IPS-15b (cell line): ENCODE results near the gene SCN4B.

ENCODE experiments used
- H3K27me3 ChIP-seq: one replicate; pipeline ENCODE4 v1.6.1; 2013; ENCODE audit warnings: low read length; ENCODE audit not compliant: control insufficient read depth, insufficient read depth
- H3K36me3 ChIP-seq: one replicate; pipeline ENCODE4 v1.6.1; 2013; ENCODE audit warnings: low read length; ENCODE audit not compliant: control insufficient read depth, insufficient read depth
- H3K4me1 ChIP-seq: one replicate; pipeline ENCODE4 v1.6.1; 2013; ENCODE audit warnings: mild to moderate bottlenecking, low read length; ENCODE audit not compliant: control insufficient read depth, insufficient read depth
- H3K4me3 ChIP-seq: one replicate; pipeline ENCODE4 v1.5.1; 2013; ENCODE audit warnings: low read depth, low read length
- H3K9ac ChIP-seq: one replicate; pipeline ENCODE4 v1.6.1; 2013; ENCODE audit warnings: low read depth, mild to moderate bottlenecking, low read length
- H3K9me3 ChIP-seq: one replicate; pipeline ENCODE4 v1.6.1; 2013; ENCODE audit warnings: mild to moderate bottlenecking, low read length; ENCODE audit not compliant: control insufficient read depth, insufficient read depth

SCN4B gene

DNA sequence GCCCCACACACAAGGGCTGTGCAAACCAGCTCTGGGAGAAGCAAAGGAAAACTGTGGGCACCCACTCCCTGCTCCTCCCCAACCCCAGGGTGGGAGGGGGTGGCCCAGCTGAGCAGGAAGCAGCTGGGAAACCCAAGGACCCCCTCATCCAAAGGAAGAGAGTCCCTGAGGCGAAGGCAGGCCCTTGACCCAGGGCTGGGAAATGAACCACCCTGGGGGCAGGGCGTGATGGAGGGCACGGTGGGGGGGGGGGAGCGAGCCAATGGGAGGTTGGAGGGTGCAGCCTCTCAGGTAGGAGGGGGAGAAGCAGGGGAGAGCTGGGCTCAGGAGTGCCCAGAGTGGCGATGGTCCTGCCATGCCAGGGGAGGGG lies 16.8 kb downstream of the SCN4B start:
- H3K27me3 ChIP-seq: peaks cover 4% of the 10 kb centered on the region

DNA sequence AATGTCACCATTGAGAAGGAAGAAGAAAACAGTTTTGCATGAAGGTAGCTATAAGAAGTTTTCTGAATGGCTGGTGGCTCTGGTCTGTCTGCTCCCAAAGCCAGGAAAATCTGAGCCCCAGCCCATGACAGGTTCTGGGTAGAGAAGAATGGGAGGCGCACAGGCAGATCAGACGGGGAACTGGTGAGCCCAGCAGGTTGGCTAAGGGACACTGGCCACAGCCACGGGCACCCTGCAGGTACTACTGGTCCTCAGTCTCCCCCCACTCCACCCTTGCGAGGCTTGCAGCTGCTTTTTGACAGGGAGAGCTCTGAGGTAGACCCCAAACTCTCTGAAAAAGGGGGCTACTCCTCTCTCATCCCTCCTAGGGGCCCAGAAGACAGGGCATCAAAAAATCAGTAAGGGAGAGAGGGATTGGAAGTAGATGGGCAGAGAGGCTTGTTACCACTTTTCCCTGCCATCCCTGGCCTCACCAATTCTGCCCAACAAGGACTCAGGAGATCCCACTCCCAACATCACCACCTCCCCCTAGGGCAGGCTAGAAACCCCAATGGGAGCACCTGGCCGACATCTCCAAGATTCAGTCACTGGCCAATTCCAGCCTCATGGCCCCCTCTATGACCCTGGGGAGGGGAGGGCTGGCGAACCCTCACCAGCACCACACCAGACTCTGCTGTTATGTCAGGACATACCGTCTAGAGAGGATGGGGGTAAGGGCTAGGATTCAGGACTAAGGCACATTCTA lies 17.4 kb downstream of the SCN4B start:
- Histone ChIP-seq H3K4me3 (no peak overlapping the region), H3K27me3 (peaks cover 4% of the 10 kb centered on the region), H3K36me3 (no peaks in the 10 kb centered on the region), H3K4me1 (no peaks in the 10 kb centered on the region), H3K9ac (no peak overlapping the region), H3K9me3 (no peaks in the 10 kb centered on the region)

More for the DNA sequence above, 16.8 kb downstream of the SCN4B start:
- Histone ChIP-seq H3K9me3 (no peaks in the 10 kb centered on the region), H3K4me3 (no peak overlapping the region), H3K9ac (no peak overlapping the region), H3K4me1 (no peaks in the 10 kb centered on the region), H3K36me3 (no peaks in the 10 kb centered on the region)

DNA sequence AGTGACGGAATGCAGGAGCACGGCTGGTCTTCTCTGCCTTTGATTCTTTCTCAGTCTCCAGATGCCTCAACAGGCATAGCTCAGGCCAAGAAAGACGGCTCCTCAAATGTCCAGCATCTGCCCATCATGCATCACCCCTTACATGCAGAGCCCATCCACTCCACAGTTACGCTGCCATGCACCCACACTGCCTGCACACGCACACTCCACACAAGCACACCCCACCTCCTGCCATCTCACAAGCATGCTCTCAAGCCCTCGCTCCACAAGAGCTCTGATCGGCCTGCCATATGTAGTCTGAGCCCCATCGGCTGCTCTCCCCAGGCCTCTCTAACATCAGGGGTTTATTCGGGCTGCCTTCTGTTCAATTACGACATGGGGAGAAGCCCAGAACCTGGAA lies 18.8 kb downstream of the SCN4B start:
- Histone ChIP-seq H3K9ac (no peak overlapping the region), H3K36me3 (no peaks in the 10 kb centered on the region), H3K27me3 (peaks cover 4% of the 10 kb centered on the region)

DNA sequence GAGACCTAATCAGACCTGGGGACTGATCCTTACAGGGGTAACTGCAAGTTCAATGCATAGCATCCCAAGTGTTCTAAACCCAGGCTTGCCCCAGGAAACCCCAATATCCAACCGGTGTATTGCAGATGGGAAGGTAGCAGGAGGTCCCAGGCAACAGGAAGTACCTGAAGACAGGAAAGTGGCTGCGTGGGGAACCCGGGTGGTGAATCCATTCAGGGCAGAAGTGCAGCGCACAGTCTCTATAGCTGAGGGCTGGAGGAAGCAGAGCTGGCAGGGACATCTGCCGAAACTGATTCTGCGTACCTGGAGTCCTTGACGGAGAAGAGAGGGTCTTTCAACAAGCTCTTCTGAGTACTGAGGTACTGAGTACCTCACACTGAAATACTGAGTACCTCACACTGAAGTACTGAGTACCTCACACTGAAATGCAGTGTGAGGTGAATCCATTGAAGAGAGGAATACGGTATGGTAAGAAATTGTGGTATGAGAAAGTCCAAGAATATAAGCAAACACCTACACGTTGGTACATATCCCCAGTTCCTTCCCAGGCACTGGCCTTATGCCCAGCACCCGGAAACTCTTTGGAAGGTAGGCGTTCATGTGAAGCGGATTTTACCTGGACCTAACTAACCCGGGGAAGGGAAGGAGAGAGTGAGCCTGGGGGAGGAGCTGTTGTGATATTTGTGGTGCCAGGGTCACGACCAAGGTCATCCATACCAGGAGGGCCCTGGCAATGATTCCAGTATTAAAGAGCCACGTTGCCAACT lies 20.1 kb downstream of the SCN4B start:
- Histone ChIP-seq H3K9ac (no peak overlapping the region), H3K9me3 (no peaks in the 10 kb centered on the region), H3K4me1 (no peaks in the 10 kb centered on the region), H3K4me3 (no peak overlapping the region), H3K27me3 (no peaks in the 10 kb centered on the region), H3K36me3 (no peaks in the 10 kb centered on the region)

More for the DNA sequence above, 18.8 kb downstream of the SCN4B start:
- H3K9me3 ChIP-seq: no peaks in the 10 kb centered on the region
- no peak overlapping the region for H3K4me3 ChIP-seq
- H3K4me1 ChIP-seq: no peaks in the 10 kb centered on the region

DNA sequence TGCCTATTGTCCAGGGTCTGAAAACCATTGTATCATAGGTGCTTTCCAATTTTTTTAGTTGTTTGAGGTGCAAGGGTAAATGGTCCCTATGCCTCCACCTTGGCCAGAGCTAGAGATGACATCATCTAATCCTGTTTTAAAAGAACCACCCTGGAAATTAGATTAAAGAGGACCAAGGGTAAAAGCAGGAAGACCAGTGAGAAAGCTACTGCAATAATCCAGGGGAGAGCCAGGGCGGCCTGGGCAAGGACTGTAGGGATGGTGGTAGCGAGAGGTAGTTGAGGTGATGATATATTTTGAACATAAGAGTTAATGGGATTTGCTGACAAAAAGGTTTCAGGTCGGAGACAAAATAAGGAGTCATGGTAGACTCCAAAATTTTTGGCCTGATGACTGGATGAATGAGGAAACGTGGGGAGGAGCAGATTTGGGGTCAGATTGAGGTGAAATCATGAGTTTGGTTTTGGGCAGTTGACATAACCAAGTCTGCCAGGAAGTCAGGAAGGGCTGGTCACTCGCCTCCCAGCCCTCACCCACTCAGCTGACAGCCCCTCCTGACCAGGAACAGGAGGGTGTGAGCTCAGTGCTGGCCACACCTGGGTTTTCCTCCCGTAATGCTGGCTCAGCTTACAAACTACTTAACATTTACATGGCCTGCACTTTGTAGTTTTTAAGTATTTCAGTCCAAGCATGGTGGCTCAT lies 23.0 kb downstream of the SCN4B start:
- Histone ChIP-seq H3K4me1 (no peaks in the 10 kb centered on the region), H3K27me3 (no peaks in the 10 kb centered on the region), H3K4me3 (no peak overlapping the region), H3K9ac (no peak overlapping the region), H3K36me3 (no peaks in the 10 kb centered on the region), H3K9me3 (no peaks in the 10 kb centered on the region)

DNA sequence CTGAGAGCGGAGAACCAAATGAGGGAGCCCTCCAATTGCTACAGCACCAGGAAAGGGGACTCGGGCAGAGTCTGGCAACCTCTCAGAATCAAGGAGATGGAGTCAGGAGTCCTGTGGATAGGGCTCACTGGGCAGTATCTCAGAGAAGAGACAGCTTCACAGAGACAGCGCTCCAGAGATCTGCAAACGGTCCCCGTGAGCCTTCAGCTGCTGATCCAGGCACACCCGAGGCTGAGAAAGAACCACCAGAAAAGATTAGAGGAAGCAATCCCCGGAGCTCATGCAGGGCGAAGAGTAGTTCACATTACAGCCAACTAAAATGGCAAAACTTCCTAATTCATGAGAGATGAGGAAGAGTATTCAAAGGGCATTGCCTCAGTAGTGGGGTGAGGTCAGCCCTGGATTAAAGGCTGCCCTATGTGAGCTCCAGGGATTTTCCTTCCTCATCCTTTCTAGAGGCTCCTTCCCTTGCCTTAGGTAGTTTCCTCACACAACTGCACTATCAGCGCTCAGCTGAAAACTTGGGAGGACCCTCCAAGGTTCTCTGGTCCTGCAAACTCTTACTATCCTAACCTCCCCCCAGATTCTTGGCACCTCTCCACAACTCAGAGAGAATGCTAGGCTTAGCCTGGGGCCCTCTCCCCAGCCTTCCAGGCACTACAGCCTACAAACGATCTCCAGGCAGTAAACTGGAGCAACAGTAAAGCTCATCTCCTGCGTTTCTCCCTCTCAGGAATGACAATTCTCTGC lies 23.7 kb downstream of the SCN4B start:
- H3K27me3 ChIP-seq: no peaks in the 10 kb centered on the region
- no peaks in the 10 kb centered on the region for H3K4me1 ChIP-seq
- no peaks in the 10 kb centered on the region for H3K36me3 ChIP-seq
- no peak overlapping the region for H3K9ac ChIP-seq
- no peaks in the 10 kb centered on the region for H3K9me3 ChIP-seq
- H3K4me3 ChIP-seq: no peak overlapping the region

DNA sequence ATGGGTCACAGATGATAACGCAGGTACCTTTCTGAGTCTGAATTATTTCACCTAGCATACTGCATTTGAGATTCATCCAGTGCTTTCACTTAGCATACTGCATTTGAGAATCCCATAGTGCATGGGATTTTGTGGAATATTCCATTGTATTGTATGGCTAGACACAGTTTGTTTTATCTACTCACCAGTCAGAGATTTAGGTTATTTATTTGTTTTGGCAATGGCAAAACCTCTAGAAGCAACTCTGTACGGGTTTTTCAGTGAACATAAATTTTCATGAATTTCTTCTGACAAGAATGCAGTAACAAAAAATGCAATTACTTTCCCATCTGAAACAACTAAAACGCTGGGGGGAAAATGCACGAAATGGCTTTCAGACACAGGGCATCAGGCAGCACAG lies 24.3 kb downstream of the SCN4B start:
- no peak overlapping the region for H3K9ac ChIP-seq
- H3K27me3 ChIP-seq: no peaks in the 10 kb centered on the region
- no peaks in the 10 kb centered on the region for H3K9me3 ChIP-seq
- H3K36me3 ChIP-seq: no peaks in the 10 kb centered on the region
- H3K4me3 ChIP-seq: no peak overlapping the region
- no peaks in the 10 kb centered on the region for H3K4me1 ChIP-seq

DNA sequence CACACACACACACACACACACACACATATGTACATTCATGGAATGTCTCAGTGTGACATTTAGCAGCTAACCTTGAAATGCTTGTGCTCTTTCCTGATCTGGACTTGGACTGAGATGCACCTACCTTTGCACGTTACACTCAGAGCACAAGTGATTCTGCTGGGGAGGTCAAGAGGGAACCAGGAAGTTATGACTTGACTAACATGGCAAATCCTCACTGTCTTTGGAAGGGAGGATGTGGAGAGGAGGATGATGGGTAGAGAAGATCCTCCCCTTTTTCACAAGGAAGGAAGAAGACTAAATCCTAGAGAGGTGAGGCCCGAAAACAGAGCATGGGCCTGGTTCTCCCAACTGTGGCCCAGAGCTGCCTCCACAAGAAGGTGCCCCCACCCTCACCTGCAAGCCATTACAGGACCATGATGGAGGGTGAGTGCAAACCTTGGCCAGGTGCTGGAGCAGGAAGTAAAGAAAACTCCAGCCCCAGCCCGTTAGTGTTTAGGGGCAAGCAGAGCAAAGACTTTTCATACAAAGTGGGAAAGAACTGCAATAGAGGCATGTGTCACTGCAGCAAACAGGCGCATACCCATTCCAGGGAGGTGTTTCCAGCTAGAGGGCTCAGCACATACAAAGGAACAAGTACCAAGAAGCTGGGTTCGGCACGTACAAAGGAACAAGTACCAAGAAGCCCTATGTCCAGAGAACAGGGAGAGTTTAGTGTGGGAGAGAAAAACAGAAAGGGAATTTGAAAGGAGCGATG lies 26.4 kb downstream of the SCN4B start:
- Histone ChIP-seq H3K4me3 (no peak overlapping the region), H3K9me3 (no peaks in the 10 kb centered on the region), H3K27me3 (no peaks in the 10 kb centered on the region), H3K4me1 (no peaks in the 10 kb centered on the region), H3K36me3 (no peaks in the 10 kb centered on the region), H3K9ac (no peak overlapping the region)

DNA sequence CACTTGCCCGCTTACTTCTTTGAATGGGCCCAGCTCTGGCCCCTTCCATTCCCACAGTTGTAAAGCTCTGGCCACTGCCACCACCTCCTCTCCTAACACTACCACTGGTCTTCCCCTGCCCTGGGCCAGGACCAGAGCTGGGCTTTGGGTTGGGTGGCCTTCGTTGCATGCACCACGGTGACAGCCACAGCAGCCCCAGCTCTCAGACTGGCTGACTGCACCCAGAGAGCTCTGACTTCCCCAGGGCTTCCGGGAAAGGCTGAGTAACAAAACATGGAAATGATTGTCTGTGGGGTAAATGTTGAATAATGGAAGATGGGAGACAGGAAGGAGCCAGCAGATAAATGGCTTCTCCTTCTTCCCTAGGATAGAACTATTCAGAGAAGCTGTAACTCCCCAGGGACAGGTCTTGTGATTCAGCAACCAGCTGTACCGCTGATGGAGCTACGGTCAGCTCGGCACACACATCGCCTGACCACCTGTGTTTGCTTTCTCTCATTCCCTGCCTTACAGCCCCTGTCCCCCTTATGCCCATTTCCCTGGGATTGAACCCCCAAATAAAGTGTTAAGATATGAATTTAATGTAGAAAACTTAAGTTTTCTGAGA lies 27.6 kb downstream of the SCN4B start:
- Histone ChIP-seq H3K9ac (no peak overlapping the region), H3K9me3 (no peaks in the 10 kb centered on the region), H3K27me3 (no peaks in the 10 kb centered on the region), H3K4me1 (no peaks in the 10 kb centered on the region), H3K4me3 (no peak overlapping the region), H3K36me3 (no peaks in the 10 kb centered on the region)

DNA sequence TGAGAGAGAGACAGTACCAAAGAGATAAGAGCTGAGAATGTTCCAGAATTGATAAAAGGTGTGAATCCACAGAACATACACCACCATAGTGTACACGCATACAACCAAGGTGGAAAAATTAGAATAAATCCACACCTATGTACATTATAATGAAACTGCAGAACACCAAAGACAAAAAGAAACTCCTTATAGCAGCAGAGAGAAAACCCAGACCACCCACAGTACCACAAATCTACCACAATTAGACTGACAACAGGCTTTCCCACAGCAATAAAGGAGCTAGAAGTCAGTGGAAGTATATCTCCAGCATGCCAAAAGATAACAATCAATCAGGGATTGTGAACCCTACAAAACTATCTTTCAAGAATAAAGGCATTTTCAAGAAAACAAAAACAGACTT lies 31.8 kb downstream of the SCN4B start:
- Histone ChIP-seq H3K4me1 (no peaks in the 10 kb centered on the region), H3K4me3 (no peak overlapping the region), H3K9ac (no peak overlapping the region), H3K27me3 (no peaks in the 10 kb centered on the region), H3K9me3 (no peaks in the 10 kb centered on the region), H3K36me3 (no peaks in the 10 kb centered on the region)
